Superior temporal gyrus (tissue), 1 donor: ENCODE results near the gene PBRM1.
A peak's percentile ranks its signal among the peaks of the same experiment; 100 is the strongest.
"Not testable (repeated sequence)": the region's sequence is repeated elsewhere in the genome, so short reads cannot be mapped to it uniquely, and the experiment has no call there.

Experiments used
- DNase-seq: peaks from one replicate; pipeline ENCODE4 v3.0.0-alpha.2; 2016; ENCODE audit errors: extremely low spot score

PBRM1 gene

GRCh38 chr3:52685709-52686691 is at the start of gene PBRM1, which contains the start of gene GNL3:
TSS of gene PBRM1 (minus strand) at chr3:52685913.
TSS of gene GNL3 (plus strand) at chr3:52686032. CDS start at chr3:52686093, 61 bp downstream.
- DNase-seq, result peak; percentile 96

GRCh38 chr3:52733256-52733891 is 47.7 kb upstream of the PBRM1 start:
- no peak for DNase-seq

- DNase-seq, result no peak
Measured at GRCh38 chr3:52731590-52731989, 45.9 kb upstream of the PBRM1 start.

GRCh38 chr3:52730681-52731080 is 45.0 kb upstream of the PBRM1 start:
- DNase-seq, result no peak

- DNase-seq, result not testable (repeated sequence)
Measured at GRCh38 chr3:52728753-52729152, 43.0 kb upstream of the PBRM1 start.

GRCh38 chr3:52724511-52724910 is 38.8 kb upstream of the PBRM1 start:
- no peak for DNase-seq

- DNase-seq, result no peak
Measured at GRCh38 chr3:52723935-52724334, 38.2 kb upstream of the PBRM1 start.

- DNase-seq, result no peak
Measured at GRCh38 chr3:52722491-52722890, 36.8 kb upstream of the PBRM1 start.

GRCh38 chr3:52721730-52722008 is 36.0 kb upstream of the PBRM1 start:
- DNase-seq, result no peak

- DNase-seq, result no peak
Measured at GRCh38 chr3:52721002-52721729, 35.5 kb upstream of the PBRM1 start.

- DNase-seq, result no peak
Measured at GRCh38 chr3:52719618-52720017, 33.9 kb upstream of the PBRM1 start.

GRCh38 chr3:52715714-52716305 is 30.1 kb upstream of the PBRM1 start:
- no peak for DNase-seq

GRCh38 chr3:52714335-52715302 is 28.9 kb upstream of the PBRM1 start:
- DNase-seq, result no peak

GRCh38 chr3:52712291-52713212 is 26.8 kb upstream of the PBRM1 start:
- DNase-seq, result no peak

GRCh38 chr3:52710512-52710911 is 24.8 kb upstream of the PBRM1 start:
- DNase-seq, result no peak

- no peak for DNase-seq
Measured at GRCh38 chr3:52707585-52707984, 21.9 kb upstream of the PBRM1 start.

- peak; percentile 90 for DNase-seq
Measured at GRCh38 chr3:52705688-52706686, 20.3 kb upstream of the PBRM1 start, which contains the start of the genes GLT8D1 and SPCS1. TSS of gene GLT8D1 (minus strand) at chr3:52705791. CDS start at chr3:52700460, 5,331 bp downstream. TSS of gene SPCS1 (plus strand) at chr3:52706106. CDS start at chr3:52706247, 141 bp downstream.

- no peak for DNase-seq
Measured at GRCh38 chr3:52705438-52705687, 19.6 kb upstream of the PBRM1 start.
